GM18907 (cell line): ENCODE data around the gene NRL.

Experiments
- ATAC-seq: cut with Tn5 transposase; IDR thresholded peaks from one replicate; pipeline ENCODE4 v1.9.1; 2021; ENCODE audit warnings: mild to moderate bottlenecking, moderate library complexity; ENCODE audit not compliant: unreplicated experiment

The NRL gene

DNA sequence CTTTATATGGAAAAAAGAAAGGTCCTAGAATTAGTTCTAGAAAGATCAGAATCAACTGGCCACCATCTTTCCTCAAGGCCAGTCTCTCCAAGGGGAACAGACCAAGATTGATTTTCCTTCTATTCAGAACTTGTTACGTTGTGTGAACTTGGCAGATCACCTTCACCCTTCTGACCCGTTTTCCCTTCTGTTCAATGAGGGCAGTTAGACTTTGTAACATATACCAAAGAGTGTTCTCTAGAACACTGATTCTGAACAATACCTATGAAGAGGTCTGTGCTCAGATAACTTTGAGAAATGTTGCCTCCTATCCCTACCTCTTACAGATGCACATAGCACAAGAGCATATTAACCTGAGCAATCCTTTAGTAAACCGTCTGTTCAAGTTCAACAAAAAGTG is 31.3 kb downstream of the NRL start:
- no peak for ATAC-seq

DNA sequence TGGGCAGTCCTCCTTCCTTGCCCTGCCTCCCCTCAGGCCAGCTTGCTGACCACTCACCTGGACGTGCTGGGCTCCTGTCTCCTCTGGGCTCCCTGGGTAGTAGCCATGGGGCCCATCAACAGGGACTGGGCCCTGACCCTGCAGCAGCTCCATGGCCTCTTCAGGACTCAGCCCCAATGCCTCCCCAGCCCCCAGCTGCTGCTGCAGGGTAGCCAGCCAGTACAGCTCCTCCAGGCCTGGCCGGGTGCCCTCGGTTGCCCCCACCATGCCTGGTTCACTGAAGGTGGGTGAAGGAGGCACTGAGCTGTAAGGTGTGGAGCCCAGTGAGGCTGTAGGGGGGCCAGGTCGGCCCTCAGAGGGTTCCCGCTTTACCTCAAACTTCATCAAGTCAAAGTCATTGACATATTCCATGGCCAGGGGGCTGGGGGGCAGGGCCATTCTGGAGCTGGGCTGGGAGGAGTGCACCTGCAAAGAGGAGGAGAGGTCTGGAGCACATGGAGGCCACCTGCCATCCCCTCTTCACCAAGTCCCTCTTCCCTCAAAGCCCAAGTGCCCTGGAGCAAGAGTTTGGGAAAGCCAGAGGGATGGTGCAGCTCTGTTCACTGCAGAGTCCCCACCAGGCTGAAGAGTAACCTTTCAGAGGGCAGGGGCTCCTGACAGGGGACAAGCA is 32.2 kb downstream of the NRL start:
- no peak for ATAC-seq

DNA sequence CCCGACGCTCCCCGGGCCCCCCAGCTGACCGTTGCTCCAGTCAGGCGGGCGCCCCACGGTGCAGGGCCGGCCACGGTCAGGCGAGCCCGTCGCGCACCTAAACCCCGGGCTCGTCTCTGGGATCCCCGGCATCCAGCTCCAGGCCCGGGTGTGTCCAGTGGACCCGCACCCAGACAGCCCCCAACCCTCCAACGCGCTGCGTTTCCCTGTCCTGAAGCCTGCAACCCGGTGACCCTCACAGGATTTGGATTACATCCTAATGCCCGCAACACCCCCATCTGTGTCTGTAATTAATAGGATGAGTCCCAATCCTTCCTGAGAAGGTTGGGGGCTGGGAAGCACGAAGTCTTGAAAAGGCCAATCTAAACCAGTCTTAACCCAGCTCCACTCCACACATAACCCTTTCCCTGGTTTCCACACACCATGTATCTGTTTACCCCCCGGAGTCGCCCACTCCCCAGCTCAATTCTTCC is 33.0 kb downstream of the NRL start:
- ATAC-seq, result no peak

DNA sequence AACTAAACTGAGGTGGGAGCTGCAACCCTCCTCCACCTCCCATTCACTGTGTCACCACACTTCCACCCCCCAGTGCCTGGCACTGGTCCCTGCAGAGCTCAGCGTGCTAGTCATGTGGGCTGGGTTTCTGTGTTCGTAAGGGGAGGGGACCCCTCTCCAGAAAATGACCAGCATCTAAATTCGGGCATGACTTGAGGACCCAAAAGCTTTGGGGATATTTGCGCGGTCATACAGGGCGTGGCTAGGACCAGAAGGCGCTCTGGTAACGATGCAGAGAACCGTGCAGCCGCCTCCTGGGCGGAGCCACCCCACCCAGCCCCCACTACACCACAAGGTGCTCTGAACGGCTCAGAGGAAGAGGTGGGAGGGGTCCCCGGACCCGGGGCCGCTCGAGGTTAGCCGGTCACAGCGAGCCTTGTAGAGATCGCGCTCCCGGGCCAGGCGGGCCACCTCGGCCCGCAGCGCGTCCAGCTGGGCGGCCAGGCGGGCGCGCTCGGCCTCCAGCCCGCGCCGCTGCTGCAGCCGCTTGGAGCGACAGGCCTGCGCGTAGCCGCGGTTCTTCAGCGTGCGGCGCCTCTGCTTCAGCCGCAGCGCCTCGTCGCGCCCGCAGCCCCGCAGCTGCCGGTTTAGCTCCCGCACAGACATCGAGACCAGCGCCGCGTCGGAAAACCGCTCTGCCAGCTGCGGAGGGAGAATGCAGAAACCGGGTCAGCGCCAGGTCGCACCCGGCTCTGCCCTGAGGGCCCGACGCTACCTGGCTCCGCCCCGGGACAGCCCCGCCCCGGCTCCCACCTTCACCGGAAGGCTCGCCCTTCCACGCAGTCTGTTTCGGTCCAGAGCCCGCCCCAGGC is 33.6 kb downstream of the NRL start:
- ATAC-seq, result peak; percentile 92

DNA sequence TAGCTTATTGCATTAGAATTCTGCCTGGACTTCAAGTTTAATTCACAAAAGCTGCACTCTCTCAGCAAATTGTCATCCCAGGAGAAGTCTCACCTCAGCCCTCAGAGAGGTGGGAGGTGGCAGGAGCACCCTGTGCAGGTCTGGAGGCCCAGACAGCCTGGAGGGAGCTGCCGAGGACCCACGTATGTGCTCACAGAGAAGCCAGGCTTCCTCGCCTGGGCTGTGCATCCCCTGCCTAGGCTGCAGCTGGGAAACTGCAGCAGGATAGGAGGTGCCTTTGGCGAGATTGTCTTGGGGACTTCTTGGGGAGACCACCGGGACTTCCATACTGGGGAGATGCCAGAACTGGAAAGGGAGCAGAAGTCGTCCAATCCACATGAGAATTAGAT is 34.6 kb downstream of the NRL start:
- ATAC-seq, result no peak

DNA sequence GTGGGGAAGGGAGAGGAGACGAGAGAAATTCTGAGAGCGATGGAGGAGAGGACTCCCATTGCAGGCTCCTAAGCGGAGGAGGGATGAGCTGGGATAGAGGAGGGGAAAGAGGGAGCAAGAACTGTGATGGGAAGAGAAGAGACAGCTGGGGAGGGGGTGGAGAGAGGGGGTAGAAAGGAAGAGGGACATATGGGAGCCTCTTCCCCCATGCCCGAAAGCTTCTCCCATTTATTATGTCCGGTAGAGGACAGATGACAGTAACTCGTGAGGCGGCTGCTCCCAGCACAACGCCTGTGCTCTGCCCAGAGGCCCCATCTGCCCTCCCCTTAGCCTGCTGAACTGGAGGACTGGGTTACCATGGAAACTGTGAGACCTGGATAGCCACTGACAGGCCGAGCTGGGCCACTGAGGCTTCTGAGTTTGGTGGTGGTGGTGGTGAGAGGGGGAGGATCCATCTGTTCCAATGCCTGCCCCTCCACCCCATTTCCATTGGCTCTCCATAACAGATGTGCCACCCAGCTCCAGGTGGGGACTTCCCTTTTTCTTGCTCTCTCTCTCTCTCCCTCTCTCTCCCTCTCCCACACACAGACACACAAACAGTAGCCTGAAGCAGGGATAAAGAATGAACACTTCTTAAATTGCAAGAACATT is 35.1 kb downstream of the NRL start:
- no peak for ATAC-seq

DNA sequence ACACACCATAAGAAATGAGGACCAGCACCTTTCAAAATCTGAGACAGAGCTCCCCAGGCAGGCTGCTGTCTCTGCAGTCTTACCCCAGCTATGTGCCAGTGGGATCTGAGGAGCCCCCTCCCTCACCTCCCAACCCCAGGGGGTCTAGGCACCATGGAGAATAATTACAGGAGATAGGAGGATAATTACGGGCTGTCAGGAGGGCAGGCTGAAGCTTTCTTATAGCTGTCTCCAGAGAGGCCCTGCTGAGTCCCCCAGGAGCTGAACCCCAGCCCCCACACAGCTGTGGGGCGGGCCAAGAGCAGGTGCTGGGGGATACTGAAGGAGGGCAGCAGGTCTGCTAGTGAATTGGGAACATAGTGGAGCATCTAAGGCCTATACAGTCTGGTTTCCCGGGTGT is 36.6 kb downstream of the NRL start:
- ATAC-seq, result no peak

DNA sequence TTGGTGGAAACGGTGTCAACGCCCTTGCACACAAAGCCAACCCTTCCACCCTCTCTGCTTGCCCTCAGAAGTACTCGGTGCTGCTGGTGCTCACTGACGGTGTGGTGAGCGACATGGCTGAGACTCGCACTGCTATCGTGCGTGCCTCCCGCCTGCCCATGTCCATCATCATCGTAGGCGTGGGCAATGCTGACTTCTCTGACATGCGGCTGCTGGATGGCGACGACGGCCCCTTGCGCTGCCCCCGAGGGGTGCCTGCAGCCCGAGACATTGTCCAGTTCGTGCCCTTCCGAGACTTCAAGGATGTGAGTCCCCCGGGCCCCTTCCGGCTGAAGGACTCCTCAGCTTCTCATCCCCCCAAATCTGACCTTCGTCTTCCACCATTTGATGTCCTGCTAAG is 37.7 kb downstream of the NRL start:
- no peak for ATAC-seq

DNA sequence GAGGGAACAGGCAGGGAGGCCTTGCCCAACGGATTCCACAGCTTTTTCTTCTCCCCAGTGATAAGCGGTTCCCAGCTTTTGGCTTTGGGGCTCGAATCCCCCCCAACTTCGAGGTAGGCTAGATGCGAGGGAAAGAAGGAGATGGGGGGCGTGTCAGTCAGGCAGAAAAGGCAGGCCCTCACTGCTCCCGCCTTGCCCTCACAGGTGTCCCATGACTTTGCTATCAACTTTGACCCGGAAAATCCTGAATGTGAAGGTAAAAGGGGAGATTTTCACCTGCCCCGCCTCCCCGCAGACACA is 38.5 kb downstream of the NRL start:
- ATAC-seq, result no peak

DNA sequence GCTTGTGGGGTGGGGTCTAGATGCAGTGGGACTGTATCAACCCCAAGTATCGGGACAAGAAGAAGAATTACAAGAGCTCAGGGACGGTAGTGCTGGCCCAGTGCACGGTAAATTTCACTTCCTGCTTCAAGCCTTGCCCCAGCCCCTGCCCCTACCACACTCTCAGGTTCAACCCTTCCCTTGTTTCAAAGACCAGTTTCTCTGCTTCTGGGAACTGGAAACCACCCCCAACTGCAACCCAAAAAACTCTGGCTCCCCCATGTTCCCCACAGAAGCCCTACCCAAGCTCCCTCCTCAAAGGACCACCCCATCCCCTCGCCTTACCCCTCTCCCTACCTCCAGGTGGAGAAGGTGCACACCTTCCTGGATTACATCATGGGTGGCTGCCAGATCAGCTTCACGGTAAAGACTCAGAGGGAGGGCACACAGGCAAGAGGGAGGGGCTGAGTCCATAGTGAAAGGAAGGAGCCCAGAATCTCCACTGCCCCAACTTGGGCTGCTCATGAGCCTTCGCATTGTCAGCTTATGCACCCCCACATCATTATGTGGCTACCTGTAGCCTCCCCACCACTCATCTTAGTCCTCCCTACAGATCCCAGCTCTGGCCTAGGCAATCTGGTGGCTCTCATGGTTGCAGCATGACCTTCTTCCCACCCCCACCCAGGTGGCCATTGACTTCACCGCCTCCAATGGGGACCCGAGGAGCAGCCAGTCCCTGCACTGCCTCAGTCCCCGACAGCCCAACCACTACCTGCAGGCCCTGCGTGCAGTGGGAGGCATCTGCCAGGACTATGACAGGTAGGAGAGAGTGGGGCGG is 39.1 kb downstream of the NRL start:
- ATAC-seq, result peak; percentile 44

DNA sequence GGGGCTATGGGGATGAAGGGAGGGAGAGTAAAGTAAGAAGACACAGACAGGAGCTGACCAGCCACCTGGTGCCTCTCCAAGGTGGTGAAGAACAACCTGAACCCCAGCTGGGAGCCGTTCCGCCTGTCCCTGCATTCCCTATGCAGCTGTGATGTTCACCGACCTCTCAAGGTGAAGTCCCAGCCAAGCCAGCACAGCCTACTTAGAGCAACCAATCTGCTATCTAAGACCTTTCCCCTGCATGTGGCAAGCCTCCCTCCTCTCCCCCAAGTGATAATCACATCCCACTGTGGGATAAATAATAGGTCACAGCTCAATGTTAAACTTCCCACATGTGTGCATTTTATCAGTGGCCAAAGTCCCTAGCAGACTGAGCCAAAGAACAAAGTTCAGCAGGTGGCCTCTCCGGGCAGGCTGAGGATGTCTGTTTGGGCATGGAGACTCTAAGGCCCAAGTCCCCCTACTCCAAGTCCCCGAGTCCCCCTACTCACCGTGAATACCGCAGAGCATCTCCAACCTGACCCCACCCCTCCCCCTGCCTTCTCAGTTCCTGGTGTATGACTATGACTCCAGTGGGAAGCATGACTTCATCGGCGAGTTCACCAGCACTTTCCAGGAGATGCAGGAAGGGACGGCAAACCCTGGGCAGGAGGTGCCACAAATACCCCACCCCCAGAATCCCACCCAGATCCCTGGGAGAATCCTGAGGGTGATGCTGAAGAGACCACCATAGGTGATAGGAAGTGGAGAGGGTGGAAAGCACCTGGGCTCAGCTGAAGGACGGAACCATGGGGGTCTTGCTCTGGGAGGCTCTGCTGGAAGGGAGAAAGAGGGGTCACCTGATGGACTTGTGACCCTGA is 39.9 kb downstream of the NRL start:
- ATAC-seq, result no peak

DNA sequence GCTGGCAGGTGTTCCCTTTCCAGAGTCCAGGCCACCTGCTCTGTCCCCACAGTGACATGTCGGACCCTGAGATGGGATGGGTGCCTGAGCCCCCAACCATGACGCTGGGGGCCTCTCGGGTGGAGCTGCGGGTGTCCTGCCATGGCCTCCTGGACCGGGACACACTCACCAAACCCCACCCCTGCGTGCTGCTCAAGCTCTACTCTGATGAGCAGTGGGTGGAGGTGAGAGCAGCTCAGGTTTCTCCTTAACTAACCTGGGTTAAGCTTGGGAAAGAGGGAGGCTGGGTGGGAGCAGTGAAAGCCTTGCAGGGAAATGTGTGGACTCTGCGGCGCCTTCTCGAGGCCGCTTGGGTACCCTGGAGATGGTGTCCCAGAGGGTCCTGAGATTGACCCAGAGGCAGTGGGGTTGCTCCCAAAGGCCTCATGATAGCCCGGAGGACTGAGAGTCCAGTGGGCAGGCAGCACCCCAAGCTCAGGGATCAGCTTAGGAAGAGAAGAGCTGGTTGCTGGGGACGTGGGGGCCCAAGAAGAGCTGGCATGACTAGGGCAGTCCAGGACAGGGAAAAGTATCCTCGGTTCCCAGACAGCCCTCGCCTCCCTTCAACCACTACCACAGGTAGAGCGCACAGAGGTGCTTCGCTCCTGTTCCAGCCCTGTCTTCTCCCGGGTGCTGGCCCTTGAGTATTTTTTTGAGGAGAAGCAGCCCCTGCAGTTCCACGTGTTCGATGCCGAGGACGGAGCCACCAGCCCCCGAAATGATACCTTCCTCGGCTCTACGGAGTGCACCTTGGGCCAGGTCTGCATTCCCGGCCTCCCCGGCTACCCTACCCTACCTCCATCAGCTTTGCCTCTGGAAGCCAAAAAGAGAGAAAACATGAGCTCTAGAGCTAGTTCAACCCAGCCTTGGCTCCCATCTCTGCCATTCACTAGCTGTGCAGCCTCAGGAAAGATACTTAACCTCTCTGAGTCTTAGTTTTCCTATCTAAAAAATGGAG is 41.6 kb downstream of the NRL start:
- no peak for ATAC-seq

DNA sequence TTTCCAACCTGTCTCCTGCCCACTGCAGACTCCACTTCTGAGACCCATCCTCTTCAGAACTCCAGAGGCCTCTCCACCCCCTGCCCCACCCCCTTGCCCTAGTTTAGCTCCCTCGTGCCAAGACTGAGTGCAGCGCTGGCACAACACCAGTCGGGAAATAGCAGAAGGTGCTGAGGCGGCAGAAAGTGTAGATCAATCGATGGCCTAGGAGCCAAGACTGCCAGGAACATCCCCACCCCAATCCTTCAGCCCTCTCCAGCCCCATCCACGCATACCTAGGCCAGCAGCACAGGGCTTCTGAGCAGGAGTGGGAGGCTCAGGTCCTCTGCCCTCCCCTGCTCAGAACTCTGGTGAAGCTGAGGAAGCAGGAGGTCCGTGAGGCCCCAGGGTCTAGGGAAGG is 42.3 kb downstream of the NRL start:
- ATAC-seq, result no peak

DNA sequence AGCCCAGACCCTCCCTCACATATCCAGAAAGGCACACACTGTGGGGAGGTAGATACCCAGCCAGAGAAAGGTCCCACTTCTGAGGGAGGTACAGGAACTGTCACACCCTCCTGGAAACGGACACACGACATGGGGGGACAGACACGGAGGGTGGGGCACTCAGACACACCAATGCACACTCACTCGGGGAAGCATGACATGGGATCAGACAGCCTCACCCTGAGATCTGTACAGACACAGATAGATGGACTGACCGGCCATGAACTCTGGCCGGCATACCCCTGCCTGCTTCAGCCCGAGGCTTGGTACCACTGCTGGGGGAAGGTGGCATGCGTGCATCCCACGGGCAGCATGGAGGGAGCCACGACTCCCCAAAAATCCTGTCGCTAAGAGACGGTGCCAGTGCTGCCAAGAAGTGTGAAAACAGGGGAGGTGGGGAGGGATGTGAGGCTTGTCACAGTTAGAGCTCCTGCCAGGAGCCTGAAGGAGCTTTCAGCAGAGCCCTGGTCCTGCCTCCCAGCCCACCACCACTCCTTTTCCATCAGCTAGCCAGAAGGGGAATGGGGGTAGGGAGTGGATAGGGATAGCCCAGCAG is 42.8 kb downstream of the NRL start:
- no peak for ATAC-seq

DNA sequence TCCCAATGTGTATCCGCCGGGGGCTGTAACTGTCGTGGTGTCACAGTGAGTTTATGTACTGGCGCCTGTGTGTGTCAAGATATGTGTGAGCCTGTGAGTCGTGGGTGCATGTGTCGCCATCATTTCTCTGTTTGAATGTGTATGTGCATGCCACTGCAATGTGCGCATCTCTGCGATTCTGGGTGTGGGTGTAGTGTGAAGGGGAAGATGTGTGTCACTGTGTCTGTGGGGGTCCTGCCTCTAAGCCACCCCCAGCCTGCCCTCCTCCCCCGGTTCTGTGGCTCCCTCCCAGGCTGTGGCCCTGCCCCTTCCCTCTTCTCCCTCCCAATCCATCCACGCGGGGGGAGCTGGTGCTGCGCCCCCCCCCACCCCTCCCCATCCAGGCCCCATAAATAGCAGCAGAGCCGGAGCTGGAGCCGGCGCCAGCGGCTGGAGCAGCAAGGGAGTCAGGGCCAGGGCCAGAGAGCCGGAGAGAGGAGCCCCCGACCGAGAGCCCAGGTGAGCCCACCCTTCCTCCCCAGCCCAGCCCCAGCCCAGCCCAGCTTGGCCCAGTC is 43.5 kb downstream of the NRL start, which contains the start of gene CPNE6:
Gene CPNE6, plus strand, starts transcription at position 419 of the 554 bp plus-strand sequence. CDS start 1,375 bp downstream, outside the sequence.
- no peak for ATAC-seq

DNA sequence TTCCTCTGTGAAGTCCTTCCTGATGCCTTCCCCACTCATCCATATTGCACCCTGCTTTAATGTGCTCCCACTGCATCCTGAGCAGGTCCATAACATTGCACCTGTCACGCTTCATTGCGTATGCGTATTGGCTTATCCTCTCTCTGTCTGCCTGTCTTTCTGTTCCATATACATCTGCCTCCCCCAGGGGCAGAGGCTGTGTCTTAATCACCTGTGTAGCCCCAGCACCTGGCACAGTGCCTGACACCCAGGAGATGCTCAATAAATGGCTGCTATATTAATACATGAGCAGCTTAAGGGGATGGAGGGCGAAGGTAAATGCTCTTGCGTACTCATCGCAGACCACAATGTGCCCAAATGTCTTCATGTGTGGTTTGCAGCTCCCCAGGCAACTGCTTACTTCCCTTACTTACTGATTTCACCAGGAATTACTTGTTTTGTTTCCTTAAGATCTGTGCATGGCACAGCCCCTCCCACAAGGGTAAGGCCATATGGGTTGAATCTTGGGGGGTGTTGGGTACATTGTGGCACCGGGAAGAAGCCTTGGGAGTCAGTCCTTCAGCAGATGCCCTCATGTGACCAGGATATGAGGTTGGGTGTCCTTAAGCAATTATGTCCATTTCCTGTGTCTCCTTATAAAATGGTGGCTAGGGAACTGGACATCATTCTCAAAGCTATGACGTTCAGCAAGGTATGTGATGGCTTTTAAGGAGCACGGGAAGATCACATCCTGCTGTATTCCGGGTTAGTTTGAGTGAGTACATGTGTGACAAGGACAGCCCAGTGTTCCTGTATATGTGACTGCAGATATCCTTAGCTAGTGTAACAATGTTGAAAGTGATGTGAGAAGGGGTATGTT is 44.2 kb downstream of the NRL start:
- no peak for ATAC-seq

DNA sequence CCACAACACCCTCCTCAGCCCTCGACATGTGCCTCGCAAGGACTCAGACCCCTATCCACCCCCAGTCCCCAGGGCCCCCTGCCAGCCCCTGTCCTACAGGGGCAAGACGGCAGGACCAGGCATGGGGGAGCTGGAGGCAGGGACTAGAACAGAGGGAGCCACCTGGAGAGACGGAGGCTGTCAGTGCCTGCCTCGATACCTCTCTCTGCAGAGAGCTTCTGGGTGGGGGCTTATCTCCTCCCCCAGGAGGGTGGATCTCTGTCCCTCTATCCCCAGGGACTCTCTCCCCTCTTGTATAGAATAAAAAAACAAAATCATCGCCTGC is 45.4 kb downstream of the NRL start:
- ATAC-seq, result no peak
